HG03457 (cell line): ENCODE data around the gene ZBED2.
"Not testable (repeated sequence)": the region's sequence is repeated elsewhere in the genome, so short reads cannot be mapped to it uniquely, and the experiment has no call there.

Experiments
- ATAC-seq: cut with Tn5 transposase; IDR thresholded peaks from one replicate; pipeline ENCODE4 v1.9.1; 2021; ENCODE audit warnings: moderate number of reproducible peaks; ENCODE audit not compliant: unreplicated experiment

Gene ZBED2

GRCh38 chr3:111595232-111595631 is at the start of gene ZBED2:
Gene ZBED2, minus strand, starts transcription at chr3:111595346. Its CDS starts 1,145 bp downstream, at chr3:111594201.
- peak; percentile 43 for ATAC-seq

GRCh38 chr3:111639316-111639715 is 44.2 kb upstream of the ZBED2 start:
- no peak for ATAC-seq

- ATAC-seq, result no peak
These were observed 41.3 kb upstream of the ZBED2 start for GRCh38 chr3:111636366-111636885.

- ATAC-seq, result no peak
These were observed 40.3 kb upstream of the ZBED2 start for GRCh38 chr3:111635403-111635802.

- not testable (repeated sequence) for ATAC-seq
These were observed 35.5 kb upstream of the ZBED2 start for GRCh38 chr3:111630638-111631037.

GRCh38 chr3:111629018-111629417 is 33.9 kb upstream of the ZBED2 start:
- ATAC-seq, result not testable (repeated sequence)

GRCh38 chr3:111627092-111627491 is 31.9 kb upstream of the ZBED2 start:
- ATAC-seq, result no peak

- no peak for ATAC-seq
These were observed 26.4 kb upstream of the ZBED2 start for GRCh38 chr3:111621535-111621934.

- no peak for ATAC-seq
These were observed 24.7 kb upstream of the ZBED2 start for GRCh38 chr3:111619833-111620232.

GRCh38 chr3:111618945-111619344 is 23.8 kb upstream of the ZBED2 start:
- no peak for ATAC-seq

GRCh38 chr3:111617912-111618601 is 22.9 kb upstream of the ZBED2 start:
- no peak for ATAC-seq

GRCh38 chr3:111617406-111617805 is 22.3 kb upstream of the ZBED2 start:
- no peak for ATAC-seq

GRCh38 chr3:111616417-111617105 is 21.4 kb upstream of the ZBED2 start:
- ATAC-seq, result peak; percentile 78

- no peak for ATAC-seq
These were observed 20.7 kb upstream of the ZBED2 start for GRCh38 chr3:111615880-111616279.

- no peak for ATAC-seq
These were observed 18.1 kb upstream of the ZBED2 start for GRCh38 chr3:111613294-111613693.

GRCh38 chr3:111610612-111611054 is 15.5 kb upstream of the ZBED2 start:
- peak; percentile 22 for ATAC-seq

GRCh38 chr3:111610189-111610588 is 15.0 kb upstream of the ZBED2 start:
- peak; percentile 87 for ATAC-seq

- no peak for ATAC-seq
These were observed 14.6 kb upstream of the ZBED2 start for GRCh38 chr3:111609700-111610099.

- ATAC-seq, result no peak
These were observed 13.2 kb upstream of the ZBED2 start for GRCh38 chr3:111608383-111608782.

GRCh38 chr3:111607240-111607920 is 12.2 kb upstream of the ZBED2 start:
- ATAC-seq, result no peak

- ATAC-seq, result no peak
These were observed 10.3 kb upstream of the ZBED2 start for GRCh38 chr3:111605493-111605892.

GRCh38 chr3:111605018-111605417 is 9.9 kb upstream of the ZBED2 start:
- no peak for ATAC-seq
